ENCODE data around the gene ENTHD1.
"Not testable (repeated sequence)": the region's sequence is repeated elsewhere in the genome, so short reads cannot be mapped to it uniquely, and the experiment has no call there.

ENTHD1 gene

DNA sequence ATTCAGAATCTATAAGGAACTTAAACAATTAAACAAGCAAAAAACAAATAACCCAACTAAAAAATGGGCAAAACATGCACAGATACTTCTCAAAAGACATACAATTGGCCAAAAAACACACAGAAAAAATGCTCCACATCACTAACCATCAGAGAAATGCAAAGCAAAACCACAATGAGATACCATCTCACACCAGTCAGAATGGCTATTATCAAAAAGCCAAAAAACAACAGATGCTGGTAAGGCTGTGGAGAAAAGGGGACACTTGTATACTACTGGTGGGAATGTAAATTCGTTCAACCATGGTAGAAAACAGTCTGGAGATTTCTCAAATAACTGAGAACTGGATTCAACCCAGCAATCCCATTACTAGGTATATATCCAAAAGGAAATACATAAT lies 24.8 kb downstream of the ENTHD1 start:
- H3K9ac ChIP-seq (ENCODE audit: low read length), result no peak overlapping the region
- H3K9me3 ChIP-seq (ENCODE audit: low read length), result no peaks in the 10 kb centered on the region
- H3K27ac ChIP-seq (ENCODE audit: low read depth, low read length), result no peak overlapping the region
- no peaks in the 10 kb centered on the region for H3K4me1 ChIP-seq (ENCODE audit: insufficient read depth, low read length)
- no peak overlapping the region for H3K4me3 ChIP-seq (ENCODE audit: low read depth in 1 of 2, low read length in 2 of 2)
- H3K27me3 ChIP-seq (ENCODE audit: control insufficient read depth in 1 of 2, insufficient read depth in 2 of 2, low read length in 2 of 2), result no peaks in the 10 kb centered on the region
- H3K36me3 ChIP-seq (ENCODE audit: insufficient read depth, low read length), result no peaks in the 10 kb centered on the region

DNA sequence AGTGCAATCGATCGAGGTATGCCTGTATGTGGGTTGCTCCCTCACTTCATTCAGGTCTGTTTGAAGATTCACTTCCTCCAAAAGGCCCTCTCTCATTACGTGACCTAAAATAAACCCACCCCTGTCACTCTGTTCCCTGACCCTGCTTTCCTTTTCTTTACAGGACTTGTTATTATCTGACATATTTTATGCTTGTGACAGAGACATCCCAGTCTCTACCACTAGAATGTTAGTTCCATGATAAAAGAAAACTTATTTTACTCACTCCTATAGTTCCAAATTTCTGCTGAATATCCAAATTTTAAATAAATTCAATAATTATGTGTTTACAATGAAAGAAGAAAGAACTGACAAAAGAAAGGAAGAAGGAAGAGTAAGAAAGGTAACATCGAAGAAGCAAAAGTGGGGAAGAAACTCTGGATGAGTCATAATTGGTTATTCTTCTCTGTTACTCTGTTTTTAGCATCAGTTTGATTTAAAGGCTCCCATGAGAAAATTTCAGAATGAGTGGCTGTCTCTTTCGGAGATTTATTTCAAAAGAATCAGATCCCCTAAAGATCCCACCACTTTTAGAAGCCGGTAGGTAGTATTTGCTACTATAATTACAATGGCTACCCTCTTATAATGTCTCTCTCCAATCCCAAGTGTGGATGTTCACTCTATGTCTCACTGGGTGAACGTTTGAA lies 33.5 kb downstream of the ENTHD1 start:
- Histone ChIP-seq H3K27ac (ENCODE audit: low read depth, low read length) (no peak overlapping the region), H3K27me3 (ENCODE audit: control insufficient read depth in 1 of 2, insufficient read depth in 2 of 2, low read length in 2 of 2) (no peaks in the 10 kb centered on the region), H3K9me3 (ENCODE audit: low read length) (no peaks in the 10 kb centered on the region)

DNA sequence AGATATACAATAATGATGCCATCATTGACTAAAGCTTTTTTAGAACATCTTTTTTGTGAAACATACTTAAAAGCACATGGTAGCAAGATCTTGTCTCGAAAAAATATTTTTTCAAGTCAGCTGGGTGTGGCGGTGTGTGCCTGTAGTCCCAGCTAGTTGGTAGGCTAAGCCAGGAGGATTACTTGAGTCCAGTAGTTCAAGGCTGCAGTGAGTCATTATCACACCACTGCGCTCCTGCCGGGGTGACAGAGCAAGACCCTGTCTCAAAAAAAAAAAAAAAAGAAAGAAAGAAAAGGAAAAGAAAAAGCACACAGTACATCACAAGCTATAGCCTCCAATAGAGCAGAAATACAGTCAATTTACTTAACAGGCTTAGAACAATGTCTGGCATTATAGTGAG lies 37.0 kb downstream of the ENTHD1 start:
- no peaks in the 10 kb centered on the region for H3K4me1 ChIP-seq (ENCODE audit: insufficient read depth, low read length)
- H3K9ac ChIP-seq (ENCODE audit: low read length), result no peak overlapping the region
- no peaks in the 10 kb centered on the region for H3K27me3 ChIP-seq (ENCODE audit: control insufficient read depth in 1 of 2, insufficient read depth in 2 of 2, low read length in 2 of 2)
- no peaks in the 10 kb centered on the region for H3K9me3 ChIP-seq (ENCODE audit: low read length)
- no peaks in the 10 kb centered on the region for H3K36me3 ChIP-seq (ENCODE audit: insufficient read depth, low read length)
- no peak overlapping the region for H3K4me3 ChIP-seq (ENCODE audit: low read depth in 1 of 2, low read length in 2 of 2)
- no peak overlapping the region for H3K27ac ChIP-seq (ENCODE audit: low read depth, low read length)

More for the DNA sequence above, 33.5 kb downstream of the ENTHD1 start:
- Histone ChIP-seq H3K36me3 (ENCODE audit: insufficient read depth, low read length) (no peaks in the 10 kb centered on the region), H3K4me1 (ENCODE audit: insufficient read depth, low read length) (no peaks in the 10 kb centered on the region), H3K9ac (ENCODE audit: low read length) (no peak overlapping the region), H3K4me3 (ENCODE audit: low read depth in 1 of 2, low read length in 2 of 2) (no peak overlapping the region)

DNA sequence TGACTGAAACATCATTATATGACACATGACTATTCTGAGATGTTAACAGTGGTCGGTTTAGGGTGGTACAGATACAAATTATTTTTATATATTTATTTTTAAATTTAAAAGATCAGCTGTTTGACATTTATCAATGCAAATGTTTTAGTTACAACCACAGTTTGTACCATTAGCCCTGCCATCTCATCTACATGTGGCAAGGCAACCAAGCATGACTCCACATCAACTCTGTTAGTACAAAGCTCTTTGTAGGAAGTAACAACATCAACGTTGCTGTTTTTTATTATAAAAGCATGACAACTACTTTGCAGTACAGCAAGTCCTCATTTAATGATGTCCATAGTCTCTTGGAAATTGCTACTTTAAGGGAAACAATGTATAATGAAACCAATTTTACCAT lies 40.8 kb downstream of the ENTHD1 start:
- Histone ChIP-seq H3K9ac (ENCODE audit: low read length) (no peak overlapping the region), H3K27me3 (ENCODE audit: control insufficient read depth in 1 of 2, insufficient read depth in 2 of 2, low read length in 2 of 2) (no peaks in the 10 kb centered on the region), H3K9me3 (ENCODE audit: low read length) (no peaks in the 10 kb centered on the region), H3K36me3 (ENCODE audit: insufficient read depth, low read length) (no peaks in the 10 kb centered on the region), H3K27ac (ENCODE audit: low read depth, low read length) (no peak overlapping the region), H3K4me3 (ENCODE audit: low read depth in 1 of 2, low read length in 2 of 2) (no peak overlapping the region), H3K4me1 (ENCODE audit: insufficient read depth, low read length) (no peaks in the 10 kb centered on the region)

DNA sequence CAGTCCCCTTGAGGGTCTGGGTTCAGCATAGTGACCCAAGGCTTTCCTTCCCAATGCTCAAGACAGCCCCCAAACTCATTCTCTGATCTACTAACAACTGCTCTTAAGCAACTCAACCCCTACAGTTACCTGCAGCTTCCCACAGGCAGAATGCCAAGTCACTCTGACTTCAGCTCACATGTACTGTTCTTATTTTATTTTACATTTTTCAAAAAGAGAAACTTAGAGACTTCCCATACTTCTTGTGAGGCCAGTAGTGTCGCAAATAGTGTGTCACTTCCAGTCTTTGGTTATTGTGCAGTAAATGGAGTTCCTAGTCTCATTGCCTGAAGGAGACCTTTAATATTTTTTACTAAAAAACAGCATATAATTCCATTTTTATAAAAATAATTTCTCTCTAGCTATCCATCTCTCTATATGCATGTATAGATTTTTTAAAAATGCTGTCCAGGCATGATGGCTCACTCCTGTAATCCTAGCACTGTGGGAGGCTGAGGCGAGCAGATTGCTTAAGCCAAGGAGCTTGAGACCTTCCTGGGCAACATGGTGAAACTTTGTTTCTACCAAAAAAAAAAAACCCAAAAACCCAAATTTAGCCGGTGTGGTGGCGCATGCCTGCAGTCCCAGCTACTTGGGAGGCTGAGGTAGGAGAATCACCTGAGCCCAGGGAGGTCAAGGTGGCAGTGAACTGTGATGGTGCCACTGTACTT lies 41.8 kb downstream of the ENTHD1 start:
- Histone ChIP-seq H3K36me3 (ENCODE audit: insufficient read depth, low read length) (no peaks in the 10 kb centered on the region), H3K4me1 (ENCODE audit: insufficient read depth, low read length) (no peaks in the 10 kb centered on the region), H3K27ac (ENCODE audit: low read depth, low read length) (no peak overlapping the region)

DNA sequence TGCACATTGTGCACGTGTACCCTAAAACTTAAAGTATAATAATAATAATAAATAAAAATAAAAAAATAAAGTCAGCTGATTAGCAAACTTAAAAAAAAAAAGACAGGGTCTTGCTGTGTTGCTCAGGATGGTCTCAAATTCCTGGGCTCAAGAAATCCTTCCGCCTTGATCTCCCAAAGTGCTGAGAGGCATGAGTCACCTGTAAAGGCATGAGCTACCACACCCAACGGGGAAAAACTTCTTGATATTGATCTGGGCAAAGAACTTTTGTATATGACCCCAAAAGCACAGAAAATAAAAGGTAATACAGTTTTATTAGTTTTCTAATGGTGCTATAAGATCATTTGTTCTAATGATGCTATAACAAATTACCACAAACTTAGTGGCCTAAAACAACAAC lies 46.1 kb downstream of the ENTHD1 start:
- H3K36me3 ChIP-seq (ENCODE audit: insufficient read depth, low read length), result no peaks in the 10 kb centered on the region

More for the DNA sequence above, 41.8 kb downstream of the ENTHD1 start:
- no peak overlapping the region for H3K9ac ChIP-seq (ENCODE audit: low read length)
- H3K4me3 ChIP-seq (ENCODE audit: low read depth in 1 of 2, low read length in 2 of 2), result no peak overlapping the region
- no peaks in the 10 kb centered on the region for H3K9me3 ChIP-seq (ENCODE audit: low read length)
- H3K27me3 ChIP-seq (ENCODE audit: control insufficient read depth in 1 of 2, insufficient read depth in 2 of 2, low read length in 2 of 2), result no peaks in the 10 kb centered on the region

DNA sequence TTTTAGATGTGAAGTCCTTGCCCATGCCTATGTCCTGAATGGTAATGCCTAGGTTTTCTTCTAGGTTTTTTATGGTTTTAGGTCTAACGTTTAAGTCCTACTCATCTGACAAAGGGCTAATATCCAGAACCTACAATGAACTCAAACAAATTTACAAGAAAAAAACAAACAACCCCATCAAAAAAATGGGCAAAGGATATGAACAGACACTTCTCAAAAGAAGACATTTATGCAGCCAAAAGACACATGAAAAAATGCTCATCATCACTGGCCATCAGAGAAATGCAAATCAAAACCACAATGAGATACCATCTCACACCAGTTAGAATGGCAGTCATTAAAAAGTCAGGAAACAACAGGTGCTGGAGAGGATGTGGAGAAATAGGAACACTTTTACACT lies 47.0 kb downstream of the ENTHD1 start:
- H3K9ac ChIP-seq (ENCODE audit: low read length); H3K4me1 ChIP-seq (ENCODE audit: insufficient read depth, low read length); H3K27me3 ChIP-seq (ENCODE audit: control insufficient read depth in 1 of 2, insufficient read depth in 2 of 2, low read length in 2 of 2); H3K9me3 ChIP-seq (ENCODE audit: low read length); H3K4me3 ChIP-seq (ENCODE audit: low read depth in 1 of 2, low read length in 2 of 2); H3K27ac ChIP-seq (ENCODE audit: low read depth, low read length); H3K36me3 ChIP-seq (ENCODE audit: insufficient read depth, low read length): not testable (repeated sequence)

More for the DNA sequence above, 46.1 kb downstream of the ENTHD1 start:
- no peaks in the 10 kb centered on the region for H3K9me3 ChIP-seq (ENCODE audit: low read length)
- H3K4me3 ChIP-seq (ENCODE audit: low read depth in 1 of 2, low read length in 2 of 2), result no peak overlapping the region
- H3K4me1 ChIP-seq (ENCODE audit: insufficient read depth, low read length), result no peaks in the 10 kb centered on the region
- H3K27me3 ChIP-seq (ENCODE audit: control insufficient read depth in 1 of 2, insufficient read depth in 2 of 2, low read length in 2 of 2), result no peaks in the 10 kb centered on the region
- H3K27ac ChIP-seq (ENCODE audit: low read depth, low read length), result no peak overlapping the region
- no peak overlapping the region for H3K9ac ChIP-seq (ENCODE audit: low read length)

DNA sequence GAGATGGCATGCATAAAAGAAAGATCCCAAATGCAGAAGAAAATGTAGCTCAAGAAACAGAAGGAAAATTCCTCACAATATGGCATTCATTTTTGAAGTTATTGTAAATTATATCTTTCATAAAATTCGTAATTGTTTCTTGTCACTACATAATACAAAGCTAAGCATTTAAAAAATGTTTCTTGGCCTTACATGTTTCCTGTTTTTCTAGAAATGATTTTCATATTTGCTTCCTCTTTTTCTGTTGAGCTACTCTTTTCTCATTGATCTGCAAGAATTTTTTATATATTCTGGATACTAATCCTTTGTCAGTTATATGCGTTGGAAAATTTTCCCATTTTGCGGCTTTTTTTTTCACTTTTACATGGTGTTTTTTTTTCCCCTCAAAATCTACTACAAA lies 48.0 kb downstream of the ENTHD1 start:
- no peaks in the 10 kb centered on the region for H3K9me3 ChIP-seq (ENCODE audit: low read length)
- H3K27ac ChIP-seq (ENCODE audit: low read depth, low read length), result no peak overlapping the region
- H3K27me3 ChIP-seq (ENCODE audit: control insufficient read depth in 1 of 2, insufficient read depth in 2 of 2, low read length in 2 of 2), result no peaks in the 10 kb centered on the region
- no peaks in the 10 kb centered on the region for H3K4me1 ChIP-seq (ENCODE audit: insufficient read depth, low read length)
- no peak overlapping the region for H3K9ac ChIP-seq (ENCODE audit: low read length)
- H3K36me3 ChIP-seq (ENCODE audit: insufficient read depth, low read length), result no peaks in the 10 kb centered on the region
- H3K4me3 ChIP-seq (ENCODE audit: low read depth in 1 of 2, low read length in 2 of 2), result no peak overlapping the region

DNA sequence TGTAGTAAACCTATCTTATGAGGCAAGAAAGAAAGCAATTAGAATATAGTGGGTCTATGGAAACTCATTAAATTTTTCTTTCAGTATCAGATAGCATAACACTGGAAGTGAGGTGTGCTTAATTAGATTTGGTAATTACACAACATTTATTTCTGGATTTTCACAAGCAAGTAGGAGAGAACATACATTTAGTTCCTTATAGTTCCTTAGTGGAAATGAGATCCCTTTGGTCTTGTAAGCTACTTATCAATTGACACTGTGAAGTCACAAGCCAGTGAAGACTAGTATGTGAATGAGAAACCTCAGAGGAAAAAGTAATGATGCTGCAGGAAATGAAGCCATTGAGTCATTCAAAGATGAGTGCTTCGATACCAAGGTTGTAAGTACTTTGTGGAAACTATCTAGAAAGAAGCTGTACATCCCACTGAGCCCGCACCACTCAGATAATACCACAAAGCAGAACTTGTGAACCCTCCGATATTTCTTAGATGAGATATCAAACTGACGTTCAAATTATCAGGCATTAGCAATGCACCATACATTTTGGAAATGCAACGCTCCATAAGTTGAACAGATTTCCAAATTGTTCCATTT lies 53.5 kb downstream of the ENTHD1 start:
- Histone ChIP-seq H3K9ac (ENCODE audit: low read length) (no peak overlapping the region), H3K27me3 (ENCODE audit: control insufficient read depth in 1 of 2, insufficient read depth in 2 of 2, low read length in 2 of 2) (no peaks in the 10 kb centered on the region), H3K4me3 (ENCODE audit: low read depth in 1 of 2, low read length in 2 of 2) (no peak overlapping the region), H3K4me1 (ENCODE audit: insufficient read depth, low read length) (no peaks in the 10 kb centered on the region), H3K27ac (ENCODE audit: low read depth, low read length) (no peak overlapping the region), H3K36me3 (ENCODE audit: insufficient read depth, low read length) (no peaks in the 10 kb centered on the region), H3K9me3 (ENCODE audit: low read length) (no peaks in the 10 kb centered on the region)

DNA sequence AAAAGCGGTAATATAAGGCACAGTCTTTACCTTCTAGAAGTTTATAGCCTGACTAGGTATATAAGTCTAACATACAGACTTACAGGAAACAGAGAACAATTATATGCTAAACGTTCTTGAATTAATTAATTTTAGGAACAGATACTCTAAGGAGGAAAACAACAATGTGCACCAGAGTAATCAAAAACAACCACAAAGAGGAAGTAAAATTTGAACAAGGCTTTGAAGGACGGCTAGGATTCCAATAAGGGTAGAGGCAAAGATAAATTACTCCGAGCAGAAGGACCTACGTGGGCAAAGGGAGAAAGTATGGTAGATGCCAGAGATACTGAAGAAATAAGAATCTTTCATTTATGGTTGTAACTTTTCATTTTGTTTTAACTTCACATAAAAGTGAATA lies 54.4 kb downstream of the ENTHD1 start:
- Histone ChIP-seq H3K27me3 (ENCODE audit: control insufficient read depth in 1 of 2, insufficient read depth in 2 of 2, low read length in 2 of 2) (no peaks in the 10 kb centered on the region), H3K9ac (ENCODE audit: low read length) (no peak overlapping the region), H3K36me3 (ENCODE audit: insufficient read depth, low read length) (no peaks in the 10 kb centered on the region), H3K4me3 (ENCODE audit: low read depth in 1 of 2, low read length in 2 of 2) (no peak overlapping the region), H3K4me1 (ENCODE audit: insufficient read depth, low read length) (no peaks in the 10 kb centered on the region), H3K27ac (ENCODE audit: low read depth, low read length) (no peak overlapping the region), H3K9me3 (ENCODE audit: low read length) (no peaks in the 10 kb centered on the region)

DNA sequence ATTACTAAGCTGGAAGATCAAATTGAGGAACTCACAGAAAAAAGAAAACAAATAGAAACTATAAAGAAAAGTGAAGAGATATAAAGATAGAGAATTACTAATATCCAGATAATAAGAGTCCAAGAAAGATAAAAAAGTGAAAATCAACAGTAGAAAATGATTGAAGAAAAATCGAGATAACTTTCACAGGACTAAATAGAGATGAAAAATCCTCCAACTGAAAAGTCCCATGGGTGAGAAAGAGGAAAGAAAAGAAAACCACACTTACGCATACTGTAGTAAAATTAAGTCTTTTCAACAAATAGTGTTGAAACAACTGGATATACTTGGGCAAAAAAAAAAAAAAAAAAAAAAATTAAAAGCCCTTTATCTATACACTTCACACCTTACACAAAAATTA lies 60.0 kb downstream of the ENTHD1 start:
- H3K4me3 ChIP-seq (ENCODE audit: low read depth in 1 of 2, low read length in 2 of 2), result no peak overlapping the region
- H3K27ac ChIP-seq (ENCODE audit: low read depth, low read length), result no peak overlapping the region
- no peak overlapping the region for H3K9ac ChIP-seq (ENCODE audit: low read length)
- H3K4me1 ChIP-seq (ENCODE audit: insufficient read depth, low read length), result no peaks in the 10 kb centered on the region
- H3K27me3 ChIP-seq (ENCODE audit: control insufficient read depth in 1 of 2, insufficient read depth in 2 of 2, low read length in 2 of 2), result peaks cover 0 to 8% of the 10 kb centered on the region in 2 donors
- H3K9me3 ChIP-seq (ENCODE audit: low read length), result no peaks in the 10 kb centered on the region
- no peaks in the 10 kb centered on the region for H3K36me3 ChIP-seq (ENCODE audit: insufficient read depth, low read length)
